ENCODE data around the gene HSD17B12. TPM values are rescaled to one million over a fixed set of nuclear protein-coding genes. Genes with fewer than 3 reads are reported as not detected.

The HSD17B12 gene
- total and polyA plus RNA-seq, 9 donors, result 27.7 to 95.7 (median 57.3) TPM

- Histone ChIP-seq H3K4me1 (ENCODE audit: insufficient read depth) (no peaks in the 10 kb centered on the region), H3K27me3 (no peaks in the 10 kb centered on the region), H3K36me3 (no peaks in the 10 kb centered on the region), H3K4me3 (no peak overlapping the region), H3K9me3 (no peaks in the 10 kb centered on the region), H3K27ac (no peak overlapping the region)
- intact Hi-C loops (cut with DNase I), result no loop called here
- no peak for DNase-seq
- no peak for TF ChIP-seq CTCF (IDR thresholded peaks at IDR 0.05)
- TF ChIP-seq EP300 (IDR thresholded peaks at IDR 0.05), result no peak
- TF ChIP-seq POLR2A (IDR thresholded peaks at IDR 0.05), result no peak
Observed at GRCh38 chr11:43853781-43854180, 173.2 kb downstream of the HSD17B12 start.

- Histone ChIP-seq H3K9me3 (no peaks in the 10 kb centered on the region), H3K27ac (no peak overlapping the region), H3K4me3 (no peak overlapping the region), H3K36me3 (no peaks in the 10 kb centered on the region), H3K4me1 (ENCODE audit: insufficient read depth) (no peaks in the 10 kb centered on the region), H3K27me3 (no peaks in the 10 kb centered on the region)
- intact Hi-C loops (cut with DNase I), result no loop called here
- TF ChIP-seq CTCF (IDR thresholded peaks at IDR 0.05) (no peak), EP300 (IDR thresholded peaks at IDR 0.05) (no peak), POLR2A (IDR thresholded peaks at IDR 0.05) (no peak)
- DNase-seq, result no peak
- 90 to 99% (median 95%) methylated on average over 3 of the region's 3 CpGs for WGBS, 3 donors
Observed at GRCh38 chr11:43856993-43857392, 176.5 kb downstream of the HSD17B12 start.

GRCh38 chr11:43861141-43861540, 180.6 kb downstream of the HSD17B12 start:
- WGBS, 3 donors, result 76 to 84% (median 84%) methylated on average over 2 of the region's 2 CpGs
- intact Hi-C loops (cut with DNase I), result no loop called here
- Histone ChIP-seq H3K4me3 (no peak overlapping the region), H3K36me3 (no peaks in the 10 kb centered on the region), H3K27ac (no peak overlapping the region), H3K9me3 (no peaks in the 10 kb centered on the region), H3K27me3 (no peaks in the 10 kb centered on the region), H3K4me1 (ENCODE audit: insufficient read depth) (no peaks in the 10 kb centered on the region)
- TF ChIP-seq POLR2A (IDR thresholded peaks at IDR 0.05) (no peak), EP300 (IDR thresholded peaks at IDR 0.05) (no peak), CTCF (IDR thresholded peaks at IDR 0.05) (no peak)
- DNase-seq, result no peak

- no peaks in the 10 kb centered on the region for H3K36me3 ChIP-seq
- 81 to 86% (median 82%) methylated on average over 2 of the region's 2 CpGs for WGBS, 3 donors
- no peak overlapping the region for H3K27ac ChIP-seq
- intact Hi-C loops (cut with DNase I), result no loop called here
- no peaks in the 10 kb centered on the region for H3K4me1 ChIP-seq (ENCODE audit: insufficient read depth)
- TF ChIP-seq EP300 (IDR thresholded peaks at IDR 0.05), result no peak
- no peak for TF ChIP-seq CTCF (IDR thresholded peaks at IDR 0.05)
- TF ChIP-seq POLR2A (IDR thresholded peaks at IDR 0.05), result no peak
- H3K27me3 ChIP-seq, result no peaks in the 10 kb centered on the region
- no peaks in the 10 kb centered on the region for H3K9me3 ChIP-seq
- H3K4me3 ChIP-seq, result no peak overlapping the region
- DNase-seq, result no peak
Observed at GRCh38 chr11:43866520-43866919, 186.0 kb downstream of the HSD17B12 start.

GRCh38 chr11:43866969-43867368, 186.4 kb downstream of the HSD17B12 start:
- no peak for DNase-seq
- H3K27me3 ChIP-seq, result no peaks in the 10 kb centered on the region

More at GRCh38 chr11:43866969-43867368, 186.4 kb downstream of the HSD17B12 start:
- Histone ChIP-seq H3K9me3 (no peaks in the 10 kb centered on the region), H3K27ac (no peak overlapping the region), H3K4me1 (ENCODE audit: insufficient read depth) (no peaks in the 10 kb centered on the region), H3K4me3 (no peak overlapping the region), H3K36me3 (no peaks in the 10 kb centered on the region)
- TF ChIP-seq EP300 (IDR thresholded peaks at IDR 0.05), result no peak
- no peak for TF ChIP-seq CTCF (IDR thresholded peaks at IDR 0.05)
- no peak for TF ChIP-seq POLR2A (IDR thresholded peaks at IDR 0.05)
- intact Hi-C loops (cut with DNase I), result no loop called here

Data from ovary (tissue), 9 donors.